Stimulated activated CD4-positive, alpha-beta T cell treated with anti-CD3 and anti-CD28 coated beads, Interleukin-12 subunit alpha, Interleukin-12 subunit beta, amount 100 ng/mL, for 4 hours (primary cell): ENCODE results near the gene OVOL2.
"Not testable (repeated sequence)": the region's sequence is repeated elsewhere in the genome, so short reads cannot be mapped to it uniquely, and the experiment has no call there.

Source experiments
- DNase-seq: peaks from one replicate; pipeline ENCODE4 v3.0.0-alpha.2; 2020

Gene OVOL2

DNA sequence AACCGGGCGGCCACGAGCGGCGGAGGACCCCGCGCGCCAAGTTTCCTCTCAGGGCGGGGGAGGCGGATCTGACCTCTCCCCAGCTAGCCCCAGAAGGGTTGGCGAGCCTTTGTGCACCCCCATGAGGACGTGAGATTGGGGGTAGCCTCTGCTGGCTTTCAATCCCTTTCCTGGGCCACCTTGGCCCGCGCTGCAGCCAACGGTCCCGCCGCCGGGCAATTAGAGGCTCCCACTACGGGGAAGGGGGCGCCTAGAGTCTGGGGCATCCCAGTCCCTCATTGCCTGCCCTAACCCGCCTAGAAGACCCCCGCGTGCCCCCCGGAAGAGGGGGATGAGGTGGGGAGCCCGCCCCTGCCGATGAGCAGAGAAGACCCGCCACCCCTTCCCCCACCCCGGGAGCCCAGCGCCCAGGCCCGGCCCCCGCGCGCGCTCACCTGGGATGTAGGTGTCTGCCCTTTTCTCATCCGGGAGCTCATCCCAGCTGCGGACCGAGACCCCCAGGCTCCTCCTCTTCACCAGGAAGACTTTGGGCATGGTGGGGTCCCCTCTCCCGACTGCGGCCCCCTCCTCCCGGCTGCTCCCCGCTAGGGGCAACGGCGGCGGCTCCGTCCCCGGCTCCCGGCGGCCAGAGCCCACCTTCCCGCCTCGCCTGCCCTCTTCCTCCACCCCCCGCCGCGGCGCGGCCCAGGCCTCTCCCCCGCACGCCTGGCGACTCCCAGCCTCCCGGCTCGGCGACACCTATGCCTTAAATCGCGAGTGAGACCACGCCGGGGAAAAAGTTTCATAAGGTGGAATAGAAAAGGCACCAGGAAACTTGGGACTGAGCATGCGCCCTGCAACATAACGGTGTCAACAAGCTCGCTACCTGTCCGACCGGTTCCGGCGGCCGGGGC lies at the start of gene OVOL2:
OVOL2 (minus strand) TSS at position 816 of the 893 bp plus-strand sequence; CDS start at position 534, 282 bp downstream.
- no peak for DNase-seq

DNA sequence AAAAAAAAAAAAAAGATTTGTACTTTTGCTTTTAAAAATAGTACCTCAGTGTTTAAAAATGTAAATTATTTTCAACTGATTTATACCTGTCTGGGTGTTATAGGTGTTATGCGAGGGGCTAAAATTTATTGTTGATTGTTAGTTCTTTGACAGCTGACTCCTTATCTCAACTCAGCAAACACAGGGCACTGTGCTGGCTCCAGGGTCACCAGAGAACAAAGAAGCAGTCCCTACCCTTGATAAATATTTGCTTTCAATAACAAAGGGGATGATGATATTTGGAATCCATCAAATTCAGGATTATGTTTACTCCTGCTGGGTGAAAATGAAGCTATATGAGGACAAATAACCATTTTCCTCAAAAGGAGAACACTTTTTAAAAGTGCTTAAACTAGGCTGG lies 45.8 kb upstream of the OVOL2 start:
- DNase-seq, result no peak

DNA sequence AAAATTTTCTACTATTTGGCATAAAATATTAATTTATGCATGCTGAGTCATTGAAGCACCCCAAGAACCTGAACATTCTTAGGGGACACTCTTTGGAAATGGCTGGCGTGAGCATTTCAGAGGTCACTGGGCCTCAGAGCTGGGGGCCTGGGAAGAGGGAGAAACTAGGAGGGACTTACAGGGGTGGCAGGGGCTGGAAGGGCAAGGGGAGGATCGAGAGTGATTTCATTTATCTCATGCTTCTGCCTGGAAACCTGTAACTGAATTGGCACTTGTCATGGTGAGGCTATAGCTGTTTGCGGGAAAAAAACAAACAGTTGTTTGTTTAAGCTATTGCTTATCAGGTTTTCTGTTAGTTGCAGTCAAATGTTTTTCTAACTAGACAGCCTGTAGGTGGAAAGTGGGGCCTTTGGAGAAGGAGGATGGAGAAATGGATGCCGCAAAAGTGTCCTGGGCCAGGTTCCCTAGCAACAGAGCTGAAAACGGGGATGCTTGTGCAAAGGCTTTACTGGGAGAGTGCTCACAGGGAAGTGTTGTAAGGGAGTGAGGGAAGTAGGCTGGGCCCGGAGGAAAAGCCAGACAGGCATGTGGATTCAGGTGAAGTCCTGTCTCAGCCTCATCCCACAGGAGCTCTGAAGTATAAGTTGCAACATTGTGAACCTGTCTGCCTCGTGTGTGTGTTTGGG lies 43.6 kb upstream of the OVOL2 start:
- DNase-seq, result no peak

DNA sequence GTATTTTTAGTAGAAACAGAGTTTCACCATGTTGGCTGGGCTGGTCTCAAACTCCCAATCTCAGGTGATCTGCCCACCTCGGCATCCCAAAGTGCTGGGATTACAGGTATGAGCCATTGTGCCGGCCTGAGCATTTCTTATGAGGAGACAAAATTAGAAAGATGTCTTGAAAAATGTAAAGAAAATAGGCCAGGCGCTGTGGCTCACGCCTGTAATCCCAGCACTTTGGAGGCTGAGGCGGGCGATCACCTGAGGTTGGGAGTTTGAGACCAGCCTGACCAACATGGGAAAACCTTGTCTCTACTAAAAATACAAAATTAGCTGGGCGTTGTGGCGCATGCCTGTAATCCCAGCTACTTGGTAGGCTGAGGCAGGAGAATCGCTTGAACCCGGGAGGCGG lies 42.9 kb upstream of the OVOL2 start:
- DNase-seq, result not testable (repeated sequence)

DNA sequence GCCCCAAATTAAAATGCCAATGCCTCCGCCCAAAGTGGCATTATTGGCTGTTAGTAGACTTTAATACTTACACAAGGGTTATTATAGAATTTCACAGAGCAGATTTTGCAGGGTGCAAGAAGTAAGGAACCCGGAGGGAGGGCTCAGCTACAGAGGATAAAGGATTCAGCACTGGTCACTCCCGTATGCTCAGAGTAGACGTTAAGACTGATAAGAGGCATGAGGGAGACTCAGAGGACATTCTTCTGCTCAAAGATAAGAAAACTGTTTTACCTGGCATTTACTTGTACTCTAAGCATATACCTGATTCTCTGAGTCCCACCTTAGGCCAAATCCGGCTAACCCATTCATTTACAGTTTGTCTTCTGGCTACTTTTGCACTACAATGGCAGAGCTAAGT lies 36.5 kb upstream of the OVOL2 start:
- no peak for DNase-seq

DNA sequence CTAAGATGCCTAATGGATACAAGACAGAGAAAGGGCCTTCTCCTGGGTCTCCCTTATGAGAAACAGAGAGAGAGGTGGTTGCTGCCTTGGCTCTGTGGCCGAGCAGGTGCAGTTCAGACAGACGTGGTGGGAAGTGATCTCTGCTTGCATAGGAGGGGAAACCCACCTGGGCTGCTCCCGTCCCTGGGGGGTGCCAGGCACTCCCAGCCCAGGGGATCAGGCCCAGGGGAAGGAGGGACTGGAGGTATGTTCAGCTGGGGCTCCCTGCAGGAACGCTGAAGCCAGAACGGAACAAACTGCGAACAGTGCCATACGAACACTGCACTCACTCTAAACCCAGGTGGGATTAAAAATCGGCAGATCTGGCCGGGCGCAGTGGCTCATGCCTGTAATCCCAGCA lies 35.7 kb upstream of the OVOL2 start:
- no peak for DNase-seq

DNA sequence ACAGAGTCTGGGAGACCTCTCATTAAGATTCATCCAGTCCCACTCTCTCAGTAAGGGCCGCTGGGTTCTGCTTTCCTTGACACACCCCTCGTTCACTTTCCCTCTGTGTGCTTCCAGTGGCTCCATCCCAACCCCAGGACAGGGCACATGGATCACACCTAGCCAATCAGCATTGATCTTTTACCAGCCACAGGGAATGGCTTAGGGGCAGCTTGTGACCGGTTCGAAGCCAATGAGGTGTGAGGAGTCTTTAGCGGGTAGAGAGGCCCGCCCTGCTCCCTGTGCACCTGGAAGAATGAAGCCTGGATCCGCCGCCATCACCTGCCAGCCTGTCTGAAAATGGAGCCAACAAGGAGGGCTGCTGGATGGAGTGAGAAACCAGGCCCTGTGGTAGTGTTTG lies 35.2 kb upstream of the OVOL2 start:
- no peak for DNase-seq

DNA sequence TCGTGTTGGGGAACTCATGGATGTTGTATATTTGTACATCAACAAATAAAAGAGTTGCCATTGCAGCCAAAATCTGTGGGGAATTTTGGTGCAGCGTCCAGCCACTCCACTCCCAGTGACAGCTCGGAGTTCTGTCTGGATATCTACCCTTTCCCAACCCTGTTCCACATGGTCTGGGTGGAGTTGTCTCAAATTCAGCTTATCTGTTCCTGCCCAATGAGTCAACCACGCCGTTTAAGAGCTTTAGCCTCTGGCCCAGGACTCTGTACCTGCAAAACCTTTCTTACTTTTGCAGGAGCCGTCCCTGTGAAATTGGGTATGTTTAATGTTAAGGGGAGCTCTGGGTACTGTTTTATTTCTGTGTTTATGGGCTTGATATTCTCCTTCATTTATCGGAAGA lies 33.9 kb upstream of the OVOL2 start:
- DNase-seq, result no peak

DNA sequence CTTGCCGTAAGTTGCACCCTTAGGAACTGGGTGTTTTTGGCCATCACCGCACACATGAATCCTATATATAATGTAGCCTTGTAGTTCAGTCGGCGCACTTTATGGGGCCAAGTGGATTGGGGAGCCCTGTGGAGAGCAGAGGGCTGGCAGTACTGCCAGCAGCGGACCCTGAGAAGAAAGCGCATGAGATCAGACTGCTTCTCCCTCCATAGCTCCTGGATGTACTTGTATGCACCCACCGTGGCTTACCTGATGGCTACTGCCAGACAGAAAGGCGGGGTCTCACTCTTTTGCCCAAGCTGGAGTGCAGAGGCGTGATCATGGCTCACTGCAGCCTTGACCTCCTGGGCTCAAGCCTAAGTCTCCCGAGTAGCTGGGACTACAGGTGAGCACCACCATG lies 32.8 kb upstream of the OVOL2 start:
- DNase-seq, result no peak

DNA sequence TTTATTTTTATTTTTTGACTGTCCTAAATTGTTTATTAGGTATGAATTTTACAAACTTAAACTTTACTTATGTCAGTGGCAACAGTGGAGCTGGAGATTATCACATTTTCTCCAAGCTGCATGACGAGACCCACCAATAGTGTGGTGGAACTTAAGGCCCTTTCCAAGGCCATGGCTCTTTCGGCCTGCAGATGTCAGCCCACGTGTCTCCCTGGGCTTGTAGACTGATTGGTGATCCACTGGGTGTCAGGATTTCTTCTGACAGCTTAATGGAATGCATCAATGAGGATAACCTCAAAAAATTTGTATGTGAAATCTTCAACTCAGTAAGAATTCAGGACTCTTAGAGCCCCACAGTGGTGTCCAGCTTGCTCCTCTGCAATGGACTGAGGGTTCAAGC lies 32.3 kb upstream of the OVOL2 start:
- no peak for DNase-seq

DNA sequence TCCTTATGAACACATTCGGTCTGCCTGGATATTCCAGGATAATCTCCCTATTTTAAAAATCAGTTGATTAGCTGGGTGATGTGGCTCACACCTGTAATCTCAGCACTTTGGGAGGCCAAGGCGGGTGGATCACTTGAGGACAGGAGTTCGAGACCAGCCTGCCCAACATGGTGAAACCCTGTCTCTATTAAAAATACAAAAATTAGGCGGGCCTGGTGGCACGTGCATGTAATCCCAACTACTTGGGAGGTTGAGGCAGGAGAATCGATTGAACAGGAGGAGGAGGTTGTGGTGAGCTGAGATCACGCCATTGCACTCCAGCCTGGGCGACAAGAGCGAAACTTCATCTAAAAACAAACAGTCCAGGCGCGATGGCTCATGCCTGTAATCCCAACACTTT lies 31.1 kb upstream of the OVOL2 start:
- DNase-seq, result not testable (repeated sequence)

DNA sequence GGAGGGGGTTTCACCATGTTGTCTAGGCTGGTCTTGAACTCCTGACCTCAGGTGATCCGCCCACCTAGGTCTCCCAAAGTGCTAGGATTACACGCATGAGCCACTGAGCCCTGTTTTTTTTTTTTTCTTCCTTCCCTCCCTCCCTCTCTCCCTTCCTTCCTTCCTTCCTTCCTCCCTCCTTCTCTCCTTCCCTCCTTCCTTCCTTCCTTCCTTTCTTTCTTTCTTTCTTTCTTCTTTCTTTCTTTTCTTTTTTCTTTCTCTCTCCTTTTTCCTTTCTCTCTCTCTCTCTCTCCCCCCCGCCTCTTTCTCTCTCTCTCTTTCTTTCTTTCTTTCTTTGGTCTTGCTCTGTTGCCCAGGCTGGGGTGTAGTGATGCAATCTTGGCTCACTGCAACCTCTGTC lies 30.6 kb upstream of the OVOL2 start:
- DNase-seq, result not testable (repeated sequence)

DNA sequence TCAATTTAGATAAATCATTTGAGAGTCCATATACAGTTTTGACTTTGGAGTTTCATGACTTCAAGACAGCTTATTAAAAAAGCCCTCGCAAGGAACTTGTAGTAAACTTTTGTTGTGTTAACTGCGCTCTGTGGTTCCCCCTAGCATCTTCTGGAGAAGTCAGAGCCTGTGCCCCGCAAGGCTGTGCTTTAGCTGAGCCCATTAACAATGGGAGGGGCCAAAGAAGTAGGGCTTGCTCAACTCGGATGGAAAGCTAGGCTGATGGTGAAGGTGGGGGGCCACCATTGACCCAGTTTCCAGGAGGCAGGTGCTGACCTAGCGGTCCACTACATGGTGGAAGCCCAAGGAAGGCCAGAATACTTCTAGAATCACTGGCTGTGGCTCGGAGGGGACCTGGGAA lies 29.3 kb upstream of the OVOL2 start:
- DNase-seq, result no peak

DNA sequence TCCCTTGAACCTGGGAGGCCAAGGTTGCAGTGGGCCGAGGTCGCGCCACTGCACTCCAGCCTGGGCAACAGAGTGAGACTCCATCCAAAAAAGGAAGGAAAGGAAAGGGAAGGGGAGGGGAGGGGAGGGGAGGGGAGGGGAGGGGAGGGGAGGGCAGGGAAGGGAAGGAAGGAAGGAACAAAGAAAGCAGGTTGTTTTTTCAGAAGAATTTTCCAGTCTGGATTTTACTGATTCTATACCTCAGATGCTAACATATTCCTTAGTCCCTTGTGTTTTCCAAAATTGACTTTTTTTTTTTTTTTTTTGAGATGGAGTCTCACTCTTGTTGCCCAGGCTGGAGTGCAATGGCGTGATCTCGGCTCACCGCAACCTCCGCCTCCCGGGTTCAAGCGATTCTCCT lies 23.1 kb upstream of the OVOL2 start:
- not testable (repeated sequence) for DNase-seq

DNA sequence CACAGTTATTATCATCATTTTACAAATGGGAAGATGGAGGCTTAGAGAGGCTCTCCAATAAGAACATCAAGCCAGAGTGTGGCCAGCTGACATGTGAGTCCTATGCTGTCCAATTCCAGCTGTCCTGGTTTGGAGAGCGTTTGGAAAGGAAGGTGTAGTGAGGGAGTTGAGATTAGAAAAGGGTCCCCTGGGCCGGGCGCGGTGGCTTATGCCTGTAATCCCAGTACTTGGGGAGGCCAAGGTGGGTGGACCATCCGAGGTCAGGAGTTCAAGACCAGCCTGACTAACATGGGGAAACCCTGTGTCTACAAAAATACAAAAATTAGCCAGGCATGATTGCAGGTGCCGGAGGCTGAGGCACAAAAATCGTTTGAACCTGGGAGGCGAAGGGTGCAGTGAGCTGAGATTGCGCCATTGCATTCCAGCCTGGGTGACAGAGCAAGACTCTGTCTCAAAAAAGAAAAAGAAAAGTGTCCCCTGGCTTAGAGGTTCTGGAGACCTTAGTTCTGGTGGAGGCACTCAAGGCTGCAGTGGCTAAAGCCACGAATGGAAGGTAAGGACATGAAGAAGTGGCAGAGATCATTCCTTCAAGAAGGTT lies 22.1 kb upstream of the OVOL2 start:
- DNase-seq, result no peak

DNA sequence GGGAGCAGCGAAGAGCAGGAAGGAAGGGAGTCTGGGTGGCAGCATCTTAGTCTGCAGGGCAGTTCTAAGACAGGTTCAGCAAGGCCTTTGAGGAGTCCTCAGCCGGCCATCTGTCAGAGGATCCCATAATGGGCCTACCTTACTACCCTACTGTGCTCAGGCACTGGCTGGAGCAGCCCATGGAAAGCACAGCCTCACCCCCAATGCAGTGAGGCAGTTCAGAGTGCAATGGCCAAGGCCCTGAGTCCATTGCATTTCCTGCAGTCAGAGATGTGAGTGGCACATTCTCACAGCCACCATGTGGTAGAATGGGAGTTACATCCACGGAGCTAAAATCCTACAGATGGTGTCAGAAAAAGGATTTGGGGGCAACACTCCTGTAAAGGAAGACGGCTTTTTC lies 19.4 kb upstream of the OVOL2 start:
- DNase-seq, result no peak

DNA sequence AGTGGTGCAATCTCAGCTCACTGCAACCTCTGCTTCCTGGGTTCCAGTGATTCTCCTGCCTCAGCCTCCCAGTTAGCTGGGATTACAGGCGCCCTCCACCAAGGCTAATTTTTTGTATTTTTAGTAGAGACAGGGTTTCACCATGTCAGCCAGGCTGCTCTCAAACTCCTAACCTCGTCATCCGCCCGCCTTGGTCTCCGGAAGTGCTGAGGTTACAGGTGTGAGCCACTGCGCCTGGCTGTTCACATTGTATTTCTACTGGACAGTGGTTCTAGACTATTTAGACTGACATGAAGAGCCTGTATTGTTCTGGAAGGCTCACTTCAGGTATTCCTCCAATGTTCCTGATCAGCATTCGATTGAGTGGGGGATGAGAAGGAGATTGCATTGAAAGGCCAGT lies 14.8 kb upstream of the OVOL2 start:
- DNase-seq, result no peak

DNA sequence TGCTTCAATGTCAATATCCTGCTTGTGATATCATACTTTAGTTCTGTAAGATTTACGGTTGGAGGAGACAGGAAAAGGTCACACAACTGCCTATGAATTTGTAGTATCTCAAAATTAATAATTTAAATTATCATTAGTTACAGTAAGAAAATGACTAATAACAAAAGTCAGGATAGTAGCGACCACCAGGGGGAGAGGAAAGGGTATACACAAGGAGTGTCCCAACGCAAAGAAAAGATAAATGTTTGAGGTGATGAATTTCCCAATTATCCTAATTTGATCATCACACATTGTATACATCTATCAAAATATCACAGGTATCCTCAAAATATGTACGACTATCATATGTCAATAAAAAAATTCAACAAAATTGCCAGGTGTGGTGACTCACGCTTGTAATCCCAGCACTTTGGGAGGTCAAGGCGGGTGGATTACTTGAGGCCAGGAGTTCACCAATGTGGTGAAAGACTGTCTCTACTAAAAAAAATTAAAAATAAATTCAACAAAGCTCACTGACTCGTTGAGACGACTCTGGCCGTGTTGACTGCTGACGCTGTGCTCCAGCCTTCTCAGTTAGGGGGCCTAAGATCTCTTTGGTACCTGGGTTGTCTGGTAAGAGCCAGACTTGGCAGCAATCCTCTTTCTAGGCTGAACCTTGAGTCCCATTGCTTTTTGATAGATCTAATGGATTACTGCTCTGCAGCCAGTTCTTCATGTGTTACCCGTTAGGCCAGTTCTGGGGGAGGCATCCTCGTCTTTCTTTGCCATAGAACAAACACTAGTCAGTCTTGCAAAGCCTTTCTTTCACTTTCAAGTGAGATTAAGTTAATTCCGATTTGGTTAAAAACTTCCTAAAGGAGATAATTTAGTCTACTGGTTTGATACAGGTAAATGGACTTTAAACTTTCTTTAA lies 9.0 kb upstream of the OVOL2 start:
- no peak for DNase-seq

DNA sequence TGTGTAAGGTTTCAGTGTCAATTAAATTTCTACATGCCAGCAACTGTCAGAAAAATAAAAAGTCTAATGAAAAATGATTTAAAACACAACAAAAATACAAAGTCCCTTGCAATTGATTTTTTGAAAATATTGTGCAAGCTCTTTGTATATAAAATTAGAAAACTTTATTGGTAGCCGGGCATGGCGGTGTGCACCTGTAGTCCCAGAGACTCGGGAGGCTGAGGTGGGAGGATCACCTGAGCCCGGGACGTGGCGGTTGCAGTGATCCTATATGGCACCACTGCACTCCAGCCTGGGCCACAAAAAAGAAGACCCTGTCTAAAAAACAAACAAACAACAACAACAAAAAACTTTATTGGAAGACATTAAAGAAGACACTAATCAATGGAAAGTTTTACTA lies 6.0 kb upstream of the OVOL2 start:
- DNase-seq, result no peak

DNA sequence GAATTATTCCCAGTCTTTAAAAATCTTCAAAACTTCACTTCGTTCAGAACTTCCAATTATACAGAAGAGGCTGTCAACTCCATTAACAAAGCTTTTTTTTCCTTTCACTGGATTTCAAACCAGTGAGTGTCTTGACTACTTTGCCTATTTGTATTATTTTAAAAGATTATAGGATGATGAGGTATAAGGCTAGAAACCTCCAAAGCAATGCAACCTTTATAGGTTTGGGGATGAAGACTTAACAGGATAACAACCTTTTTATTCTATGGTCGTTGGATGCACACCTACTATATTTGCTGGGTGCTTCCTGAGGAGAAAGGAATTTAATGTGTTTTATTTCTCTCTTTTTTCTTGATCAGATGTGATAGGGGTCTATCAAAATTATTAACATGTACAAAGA lies 1.9 kb upstream of the OVOL2 start:
- no peak for DNase-seq

DNA sequence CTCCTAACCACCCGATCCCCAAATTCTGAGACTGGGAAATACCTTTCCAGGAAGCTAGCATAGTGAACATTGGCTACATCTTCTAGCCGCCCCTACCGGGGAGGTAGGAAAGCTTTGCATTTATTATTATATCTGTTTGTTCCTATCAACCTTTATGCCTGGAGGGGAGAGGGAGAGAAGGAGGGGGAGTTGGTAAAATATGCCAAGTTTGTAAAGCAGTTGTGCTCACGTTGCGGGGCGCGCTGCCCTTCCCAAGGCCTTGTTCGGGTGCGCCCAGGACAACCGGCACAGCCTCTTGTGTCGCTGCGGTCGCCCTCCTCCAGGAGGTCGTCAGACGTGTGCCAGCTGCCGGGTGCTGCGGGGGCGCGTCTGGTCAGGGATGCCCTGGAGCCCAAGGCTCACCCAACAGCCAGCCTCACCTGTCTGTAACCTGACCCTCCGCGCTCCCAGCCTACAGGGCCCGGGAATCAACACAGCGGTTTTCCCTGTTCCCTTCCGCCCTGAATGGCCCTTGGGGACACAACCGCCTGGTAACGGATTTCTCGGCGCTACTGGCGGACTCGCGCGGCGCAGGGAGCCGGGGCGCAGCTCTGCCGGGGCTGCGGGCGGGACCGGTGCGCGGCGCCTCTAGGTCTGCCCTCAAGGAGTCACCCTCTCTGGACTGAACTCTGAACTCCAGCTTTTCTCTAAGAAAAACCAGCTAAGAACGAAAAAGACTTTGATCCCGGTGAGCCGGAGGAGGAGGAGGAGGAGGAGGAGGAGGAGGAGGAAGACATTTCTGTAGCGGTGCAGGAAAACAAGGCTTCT lies 1.1 kb upstream of the OVOL2 start:
- DNase-seq, result no peak

DNA sequence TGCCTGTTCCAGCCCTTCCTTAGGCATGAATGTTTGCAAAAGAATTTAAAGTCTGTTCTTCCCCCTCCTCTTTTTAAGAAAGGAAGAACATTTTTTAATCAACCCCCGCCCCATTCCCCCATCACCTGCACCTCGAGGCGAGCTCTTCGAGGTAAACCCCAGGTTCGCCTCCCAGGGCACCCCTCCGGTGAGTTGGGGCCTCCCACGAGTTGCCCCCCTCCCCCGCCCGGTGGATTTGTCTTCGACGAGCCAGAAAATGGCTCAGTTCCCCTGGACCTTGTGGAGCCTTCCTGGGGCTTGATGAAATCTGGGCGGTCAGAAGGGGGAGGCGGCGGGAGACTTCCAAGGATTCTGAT lies 256 bp upstream of the OVOL2 start:
- DNase-seq, result no peak
